ENCODE measurements around the gene MTFR1L. TPM values are rescaled to one million over a fixed set of nuclear protein-coding genes. Genes with fewer than 3 reads are reported as not detected.

MTFR1L gene
- total RNA-seq, 1 experiment from 2014 or later = 39.6 TPM

GRCh38 chr1:25878690-25879089 lies 58.9 kb downstream of the MTFR1L start:
- Histone ChIP-seq H3K79me2 (ENCODE audit: low read length) (no peaks in the 10 kb centered on the region), H2AFZ (ENCODE audit: low read length) (no peak overlapping the region), H3K27me3 (ENCODE audit: low read length) (no peaks in the 10 kb centered on the region), H3K4me1 (ENCODE audit: low read length) (peaks cover 22% of the 10 kb centered on the region), H3K36me3 (ENCODE audit: insufficient read depth, low read length) (no peaks in the 10 kb centered on the region), H3K27ac (ENCODE audit: low read length) (no peak overlapping the region), H3K9me2 (replicated peaks; ENCODE audit: insufficient read depth, low read length) (no peaks in the 10 kb centered on the region), H3K9ac (ENCODE audit: low read length) (no peak overlapping the region), H3K9me3 (ENCODE audit: low read length) (no peaks in the 10 kb centered on the region), H3K4me3 (ENCODE audit: low read length) (no peak overlapping the region), H4K20me1 (ENCODE audit: insufficient read depth, low read depth, low read length) (no peaks in the 10 kb centered on the region), H3K4me2 (ENCODE audit: low read depth, low read length, poor library complexity, severe bottlenecking) (no peak overlapping the region)
- DNase-seq = no peak

DNA sequence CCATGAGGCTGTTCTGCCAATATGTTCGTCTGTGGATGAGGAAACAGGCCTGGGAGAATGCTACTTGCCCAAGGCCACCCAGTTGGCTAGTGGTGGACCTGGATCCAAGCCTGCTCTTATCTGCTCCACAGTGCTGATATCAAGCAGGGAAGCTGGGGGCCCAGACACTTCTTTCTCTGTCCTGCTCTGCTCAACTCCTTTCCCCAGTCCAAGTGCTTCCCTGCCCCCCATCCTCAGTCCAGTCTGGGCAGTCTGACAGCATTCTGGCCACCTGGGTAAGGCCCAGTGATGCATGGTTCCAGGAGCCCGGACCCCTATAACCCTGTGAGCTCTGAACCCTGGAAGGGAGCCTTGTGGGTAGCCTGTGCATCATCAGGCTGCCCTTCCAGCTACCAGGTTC lies 59.9 kb downstream of the MTFR1L start:
- no peak for DNase-seq
- H4K20me1 ChIP-seq (ENCODE audit: insufficient read depth, low read depth, low read length) = no peaks in the 10 kb centered on the region
- H3K27ac ChIP-seq (ENCODE audit: low read length) = no peak overlapping the region
- no peaks in the 10 kb centered on the region for H3K9me2 ChIP-seq (replicated peaks; ENCODE audit: insufficient read depth, low read length)
- no peaks in the 10 kb centered on the region for H3K27me3 ChIP-seq (ENCODE audit: low read length)
- H3K4me2 ChIP-seq (ENCODE audit: low read depth, low read length, poor library complexity, severe bottlenecking) = no peak overlapping the region
- H3K9me3 ChIP-seq (ENCODE audit: low read length) = no peaks in the 10 kb centered on the region
- no peaks in the 10 kb centered on the region for H3K36me3 ChIP-seq (ENCODE audit: insufficient read depth, low read length)
- H3K4me1 ChIP-seq (ENCODE audit: low read length) = peaks cover 14% of the 10 kb centered on the region
- no peak overlapping the region for H3K4me3 ChIP-seq (ENCODE audit: low read length)
- H2AFZ ChIP-seq (ENCODE audit: low read length) = no peak overlapping the region
- no peaks in the 10 kb centered on the region for H3K79me2 ChIP-seq (ENCODE audit: low read length)
- no peak overlapping the region for H3K9ac ChIP-seq (ENCODE audit: low read length)

DNA sequence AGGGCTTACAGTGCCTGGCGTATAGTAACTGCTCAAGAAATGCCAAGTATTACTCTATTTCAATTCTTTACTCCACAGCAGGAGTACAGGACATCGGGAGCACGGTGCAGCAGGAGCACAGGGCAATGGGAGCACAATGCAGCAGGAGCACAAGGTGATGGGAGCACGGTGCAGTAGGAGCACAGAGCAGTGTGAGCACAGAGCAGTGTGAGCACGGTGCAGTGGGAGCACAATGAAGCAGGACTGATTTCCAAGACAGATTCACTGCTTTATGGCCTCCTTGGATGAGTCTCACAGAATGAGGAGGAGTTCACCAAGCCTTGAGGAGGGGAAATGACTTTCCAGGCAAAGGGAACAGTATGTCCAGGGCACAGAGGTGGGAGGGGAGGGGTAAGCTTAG lies 60.8 kb downstream of the MTFR1L start:
- Histone ChIP-seq H3K4me2 (ENCODE audit: low read depth, low read length, poor library complexity, severe bottlenecking) (no peak overlapping the region), H3K27me3 (ENCODE audit: low read length) (no peaks in the 10 kb centered on the region), H3K9me2 (replicated peaks; ENCODE audit: insufficient read depth, low read length) (no peaks in the 10 kb centered on the region), H3K4me1 (ENCODE audit: low read length) (peaks cover 6% of the 10 kb centered on the region), H3K27ac (ENCODE audit: low read length) (no peak overlapping the region), H3K9ac (ENCODE audit: low read length) (no peak overlapping the region), H3K36me3 (ENCODE audit: insufficient read depth, low read length) (no peaks in the 10 kb centered on the region), H3K9me3 (ENCODE audit: low read length) (no peaks in the 10 kb centered on the region), H3K4me3 (ENCODE audit: low read length) (no peak overlapping the region), H3K79me2 (ENCODE audit: low read length) (no peaks in the 10 kb centered on the region), H4K20me1 (ENCODE audit: insufficient read depth, low read depth, low read length) (no peaks in the 10 kb centered on the region), H2AFZ (ENCODE audit: low read length) (no peak overlapping the region)
- no peak for DNase-seq

DNA sequence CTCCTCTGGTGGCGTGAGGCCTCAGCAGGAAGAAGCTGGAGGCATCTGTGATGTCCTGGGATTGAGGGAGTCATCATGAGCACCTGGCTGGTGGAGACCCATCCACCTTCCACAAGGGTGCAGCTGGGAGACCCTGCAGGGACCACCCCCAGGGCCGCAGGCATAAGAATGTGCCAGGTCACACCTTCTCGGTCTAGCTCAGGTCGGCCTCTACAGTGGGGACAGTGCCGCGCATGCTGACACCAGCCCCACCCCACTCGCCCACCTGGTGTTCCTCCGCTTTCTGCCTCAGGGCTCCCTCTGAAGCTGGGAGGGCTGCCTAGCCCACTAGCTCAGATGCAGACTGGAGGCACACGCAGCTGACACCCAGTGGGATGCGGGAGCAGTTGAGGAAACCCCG lies 61.5 kb downstream of the MTFR1L start:
- no peaks in the 10 kb centered on the region for H3K79me2 ChIP-seq (ENCODE audit: low read length)
- H3K27ac ChIP-seq (ENCODE audit: low read length) = no peak overlapping the region
- no peak overlapping the region for H2AFZ ChIP-seq (ENCODE audit: low read length)
- H3K27me3 ChIP-seq (ENCODE audit: low read length) = no peaks in the 10 kb centered on the region
- no peaks in the 10 kb centered on the region for H3K9me2 ChIP-seq (replicated peaks; ENCODE audit: insufficient read depth, low read length)
- H3K9me3 ChIP-seq (ENCODE audit: low read length) = no peaks in the 10 kb centered on the region
- H3K4me3 ChIP-seq (ENCODE audit: low read length) = no peak overlapping the region
- no peak overlapping the region for H3K9ac ChIP-seq (ENCODE audit: low read length)
- H3K36me3 ChIP-seq (ENCODE audit: insufficient read depth, low read length) = no peaks in the 10 kb centered on the region
- no peaks in the 10 kb centered on the region; the same call in 1 of the 2 replicates for H3K4me1 ChIP-seq (ENCODE audit: low read length)
- DNase-seq = no peak
- H3K4me2 ChIP-seq (ENCODE audit: low read depth, low read length, poor library complexity, severe bottlenecking) = no peak overlapping the region
- no peaks in the 10 kb centered on the region for H4K20me1 ChIP-seq (ENCODE audit: insufficient read depth, low read depth, low read length)

Small RNA genes within 50 kb of the gene (small RNA-seq; reads per million reads assigned to genes)
- not detected for gene RF00019

Other genes with a start within 250 kb of the MTFR1L start
- gene MAN1C1, start 203.2 kb upstream of the MTFR1L start, total RNA-seq (2014; rRNA removed; shearing (Covaris generic); ENCODE audit: low replicate concordance) = not detected in 2 replicates
- gene SELENON, start 19.8 kb upstream of the MTFR1L start, total RNA-seq (2014; rRNA removed; shearing (Covaris generic); ENCODE audit: low replicate concordance) = 2.7 and 5.1 TPM in 2 replicates
- 7.2 and 11.6 TPM in 2 replicates for gene AUNIP, start 39.5 kb downstream of the MTFR1L start, total RNA-seq (2014; rRNA removed; shearing (Covaris generic); ENCODE audit: low replicate concordance)
- 6.3 and 8.4 TPM in 2 replicates for gene PAQR7, start 55.8 kb downstream of the MTFR1L start, total RNA-seq (2014; rRNA removed; shearing (Covaris generic); ENCODE audit: low replicate concordance)
- 160 and 173 TPM in 2 replicates for gene STMN1, start 86.5 kb downstream of the MTFR1L start, total RNA-seq (2014; rRNA removed; shearing (Covaris generic); ENCODE audit: low replicate concordance)
- gene PAFAH2, start 178.1 kb downstream of the MTFR1L start, total RNA-seq (2014; rRNA removed; shearing (Covaris generic); ENCODE audit: low replicate concordance) = 1.6 and 3.6 TPM in 2 replicates
- gene EXTL1, start 201.8 kb downstream of the MTFR1L start, total RNA-seq (2014; rRNA removed; shearing (Covaris generic); ENCODE audit: low replicate concordance) = not detected in 2 replicates
- gene SLC30A2, start 226.2 kb downstream of the MTFR1L start, total RNA-seq (2014; rRNA removed; shearing (Covaris generic); ENCODE audit: low replicate concordance) = not detected in 2 replicates
- not detected in 2 replicates for gene TRIM63, start 247.7 kb downstream of the MTFR1L start, total RNA-seq (2014; rRNA removed; shearing (Covaris generic); ENCODE audit: low replicate concordance)